Panc1 (cell line): ENCODE results near the gene BNIP2. TPM values are rescaled to one million over a fixed set of nuclear protein-coding genes. Genes with fewer than 3 reads are reported as not detected.

ENCODE experiments used
- ATAC-seq: fragments of 200-7000 bp; cut with Tn5 transposase; 2 replicates; pipeline ENCODE4 v1.9.1; 2020; ENCODE audit warnings: mild to moderate bottlenecking, moderate library complexity
- BruUV-seq: library from RNA; stranded (reverse); fragments of 400-500 nt; replicated peaks from 2 replicates; lab custom pipeline; 2021; lab: Mats Ljungman, UMichigan
- CTCF ChIA-PET: fragments of 300-600 bp; sonication (Branson Sonifier 250); formaldehyde crosslinking; loops from one replicate; lab custom pipeline; 2022; ENCODE audit warnings: antibody characterized with exemption; lab: Charles Lee
- POLR2A ChIA-PET: fragments of 300-600 bp; sonication (Branson Sonifier 250); formaldehyde crosslinking; loops from one replicate; lab custom pipeline; 2022; ENCODE audit warnings: antibody characterized with exemption; lab: Charles Lee
- DNase-seq: peaks from one replicate; pipeline ENCODE4 v3.0.0-alpha.2; 2010; ENCODE audit warnings: low read depth, low spot score
- H3K27ac ChIP-seq: 2 replicates; pipeline ENCODE4 v1.5.1; 2011; ENCODE audit warnings: mild to moderate bottlenecking, low read length, inconsistent platforms
- H3K27me3 ChIP-seq: fragments of 200-500 bp; sonication (Bioruptor generic); 2 replicates; pipeline ENCODE4 v1.6.0; 2014; ENCODE audit warnings: low read length, inconsistent platforms; ENCODE audit not compliant: control insufficient read depth, insufficient read depth
- H3K36me3 ChIP-seq: fragments of 200-500 bp; sonication (Bioruptor generic); 2 replicates; pipeline ENCODE4 v1.5.1; 2014; ENCODE audit warnings: inconsistent platforms, mild to moderate bottlenecking, low read length, moderate library complexity; ENCODE audit not compliant: control insufficient read depth, insufficient read depth
- H3K4me1 ChIP-seq: 2 replicates; pipeline ENCODE4 v1.5.1; 2011; ENCODE audit warnings: inconsistent platforms, mild to moderate bottlenecking, low read length, moderate library complexity; ENCODE audit not compliant: control insufficient read depth, insufficient read depth
- H3K4me3 ChIP-seq, 2 experiments: 2 replicates each; pipeline ENCODE4 v1.5.1; 2011 to 2012; ENCODE audit warnings: low read depth in 2 of 2, low read length in 2 of 2, mild to moderate bottlenecking in 2 of 2, inconsistent platforms in 1 of 2, moderate library complexity in 1 of 2
- H3K9me3 ChIP-seq: fragments of 200-500 bp; sonication (Bioruptor generic); 2 replicates; pipeline ENCODE4 v1.5.1; 2014; ENCODE audit warnings: low read depth, mild to moderate bottlenecking, inconsistent platforms, low read length, moderate library complexity; ENCODE audit not compliant: control insufficient read depth, insufficient read depth
- CTCF ChIP-seq: fragments of 450-650 bp; IDR thresholded peaks from 2 replicates; pipeline ENCODE4 v1.5.1; 2017; ENCODE audit warnings: mild to moderate bottlenecking
- POLR2AphosphoS5 ChIP-seq: IDR thresholded peaks from 2 replicates; pipeline ENCODE4 v1.6.1; 2012; ENCODE audit warnings: mild to moderate bottlenecking, low read depth, low read length, moderate library complexity
- REST ChIP-seq, 2 experiments: IDR thresholded peaks; 2 replicates each; pipeline ENCODE4 v1.6.1; 2011 to 2012; ENCODE audit warnings: low read depth in 2 of 2, control low read depth in 1 of 2, low read length in 1 of 2, mild to moderate bottlenecking in 1 of 2, moderate library complexity in 1 of 2; ENCODE audit not compliant: insufficient read depth in 1 of 2
- SIN3A ChIP-seq: IDR thresholded peaks from 2 replicates; pipeline ENCODE4 v1.6.1; 2012; ENCODE audit warnings: low read depth, mild to moderate bottlenecking, low read length, moderate library complexity, borderline replicate concordance; ENCODE audit not compliant: insufficient read depth
- TCF7L2 ChIP-seq: IDR thresholded peaks from 2 replicates; pipeline ENCODE4 v1.6.1; 2011; ENCODE audit warnings: mild to moderate bottlenecking, low read depth, low read length, inconsistent platforms
- in situ Hi-C: cut with HindIII; loops from 2 replicates; pipeline ENCODE4 v1.10.0; 2016; ENCODE audit warnings: low sequenced_read_pairs, low pct_unique_long_range_greater_than_20kb
- intact Hi-C: fragments of 100-400 bp; cut with micrococcal nuclease; formaldehyde crosslinking; loops from one replicate; pipeline ENCODE4 v1.10.0; 2022; ENCODE audit not compliant: unreplicated experiment
- total RNA-seq: library from RNA; stranded (reverse); gene quantifications from one replicate; pipeline ENCODE4 v1.2.1, GENCODE V29; 2021; ENCODE audit not compliant: unreplicated experiment

The BNIP2 gene
- total RNA-seq, 1 experiment from 2014 or later: 70.7 TPM

- TF ChIP-seq TCF7L2: no peak
- TF ChIP-seq POLR2AphosphoS5: no peak
- no peak for TF ChIP-seq CTCF
- TF ChIP-seq SIN3A: no peak
- no peak for TF ChIP-seq REST (IDR thresholded peaks at IDR 0.05; ENCODE audit: insufficient read depth in 1 of 2, low read depth in 2 of 2, low read length in 1 of 2)
- Histone ChIP-seq H3K27me3 (no peaks in the 10 kb centered on the region; the same call in 1 of the 2 replicates), H3K4me3 (no peak overlapping the region), H3K36me3 (no peaks in the 10 kb centered on the region), H3K27ac (no peak overlapping the region), H3K4me1 (no peaks in the 10 kb centered on the region), H3K9me3 (no peaks in the 10 kb centered on the region)
- ChIA-PET CTCF (interaction anchor here (0.7 to 1.4 kb wide), 2 partner anchors 603 to 605 kb away, joined by 3 read pairs; no protein-coding TSS in a partner anchor), POLR2A (interaction anchor here (0.6 kb wide), 1 partner anchor 18 kb away, joined by 3 read pairs; no protein-coding TSS in a partner anchor)
- DNase-seq (no peak), ATAC-seq (no peak)
- in situ Hi-C loops: no loop called here
- intact Hi-C loops: loop anchor here (10.0 kb wide), 1 partner anchor 191 kb away; no protein-coding TSS in a partner anchor
- no TSS peak for BruUV-seq
Measured at GRCh38 chr15:59723687-59724346, 34.7 kb upstream of the BNIP2 start.

GRCh38 chr15:59722476-59722875, 33.4 kb upstream of the BNIP2 start:
- CTCF ChIA-PET: interaction anchor here (0.6 kb wide), 1 partner anchor 500 kb away, joined by 11 read pairs; no protein-coding TSS in a partner anchor
- POLR2A ChIA-PET: interaction anchor here (0.5 kb wide), 1 partner anchor 275 kb away, joined by 3 read pairs; no protein-coding TSS in a partner anchor
- ATAC-seq: no peak

More at GRCh38 chr15:59722476-59722875, 33.4 kb upstream of the BNIP2 start:
- Histone ChIP-seq H3K27me3 (no peaks in the 10 kb centered on the region; the same call in 1 of the 2 replicates), H3K4me3 (no peak overlapping the region), H3K9me3 (no peaks in the 10 kb centered on the region), H3K27ac (no peak overlapping the region), H3K4me1 (no peaks in the 10 kb centered on the region), H3K36me3 (no peaks in the 10 kb centered on the region)
- intact Hi-C loops: loop anchor here (10.0 kb wide), 1 partner anchor 192 kb away; no protein-coding TSS in a partner anchor
- no peak for DNase-seq
- in situ Hi-C loops: no loop called here
- TF ChIP-seq REST (IDR thresholded peaks at IDR 0.05; ENCODE audit: insufficient read depth in 1 of 2, low read depth in 2 of 2, low read length in 1 of 2): no peak
- TF ChIP-seq CTCF: no peak
- TF ChIP-seq TCF7L2: no peak
- TF ChIP-seq POLR2AphosphoS5: no peak
- TF ChIP-seq SIN3A: no peak
- no TSS peak for BruUV-seq
